ENCODE results near the gene FXR2.
A peak's percentile ranks its signal among the peaks of the same experiment; 100 is the strongest.
"Not testable (repeated sequence)": the region's sequence is repeated elsewhere in the genome, so short reads cannot be mapped to it uniquely, and the experiment has no call there.

The FXR2 gene

DNA sequence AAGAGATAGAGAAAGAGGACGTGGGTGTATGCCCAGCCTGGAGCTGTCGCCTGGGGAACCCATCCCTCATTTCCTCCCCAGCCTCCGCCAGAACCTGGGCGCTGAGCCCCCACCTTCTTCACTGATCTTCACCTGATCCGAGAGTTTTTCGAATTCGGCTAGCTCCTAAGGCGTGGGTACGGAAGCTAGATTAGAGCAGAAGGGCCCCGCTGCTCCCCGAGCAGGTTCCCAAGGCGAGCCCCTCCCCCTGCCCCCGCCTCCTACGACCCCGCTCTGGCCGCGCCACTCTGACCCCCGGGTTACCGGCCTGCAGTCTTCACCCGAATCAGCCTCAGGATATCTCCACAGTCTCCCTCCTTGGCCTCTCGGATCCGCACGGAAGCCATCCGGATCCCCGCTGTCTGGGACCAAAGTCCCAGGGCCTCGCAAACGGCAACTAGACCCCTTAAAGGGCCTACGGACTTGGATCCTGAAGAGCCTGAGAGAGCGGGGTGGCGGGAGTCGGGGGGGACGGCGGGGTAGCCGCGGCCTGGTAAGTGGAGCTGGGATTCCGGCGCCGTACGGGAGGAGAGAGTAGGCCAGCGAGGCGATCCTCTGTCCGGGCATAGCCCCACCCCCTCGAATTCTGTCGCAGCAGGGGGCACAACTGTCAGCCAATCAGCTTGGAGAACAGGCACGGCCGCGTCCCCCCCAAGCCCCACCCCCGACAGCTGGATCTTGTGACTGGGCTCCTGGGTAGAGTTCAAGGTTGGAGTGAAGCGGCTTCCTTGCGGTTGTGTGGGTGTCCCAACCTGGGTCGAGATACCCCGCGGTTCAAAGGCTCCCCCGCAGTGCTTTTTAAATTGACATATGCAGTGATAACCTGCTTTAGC is 12.8 kb upstream of the FXR2 start, which contains the start of gene SAT2:
Gene SAT2 (minus strand): TSS at position 572 of the 872 bp plus-strand sequence. CDS start 186 bp downstream, at position 386.
- DNase-seq (ENCODE audit: low read depth), result peak; percentile 93

DNA sequence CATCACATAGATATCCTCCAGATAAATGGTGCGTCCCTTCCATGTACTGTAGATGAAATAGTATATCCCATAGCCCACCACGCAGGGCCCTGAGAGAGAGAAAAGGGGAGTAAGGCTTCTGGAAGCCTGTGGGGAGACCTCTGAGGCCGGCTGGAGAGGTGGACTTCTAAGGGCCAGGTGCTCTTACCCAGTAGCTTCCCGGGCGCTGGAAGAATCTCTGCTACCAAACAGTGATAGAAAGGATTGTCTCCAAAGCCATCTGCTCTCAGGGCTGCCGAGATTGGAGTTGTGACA is 12.2 kb upstream of the FXR2 start:
- peak; percentile 11 for DNase-seq (ENCODE audit: low read depth)

DNA sequence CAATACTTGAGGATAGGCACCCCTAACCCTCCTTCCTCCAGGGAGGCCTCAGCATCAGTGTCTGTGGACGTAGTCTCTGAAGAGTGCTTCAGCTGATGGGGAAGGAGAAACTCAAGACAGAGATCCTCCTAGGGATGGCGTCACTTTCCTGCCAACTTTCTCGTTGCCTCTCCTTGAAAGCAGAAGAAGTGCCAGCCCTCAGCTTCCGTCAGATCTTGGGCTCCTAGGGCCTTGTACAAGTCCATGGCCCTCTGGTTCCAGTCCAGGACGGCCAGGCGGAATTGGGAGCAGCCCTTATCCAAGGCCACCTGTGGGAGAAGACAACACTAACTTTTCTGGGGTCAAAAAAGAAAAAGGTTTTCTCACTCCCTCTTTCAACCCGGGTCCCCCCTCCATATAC is 11.6 kb upstream of the FXR2 start:
- no peak for DNase-seq (ENCODE audit: low read depth)

DNA sequence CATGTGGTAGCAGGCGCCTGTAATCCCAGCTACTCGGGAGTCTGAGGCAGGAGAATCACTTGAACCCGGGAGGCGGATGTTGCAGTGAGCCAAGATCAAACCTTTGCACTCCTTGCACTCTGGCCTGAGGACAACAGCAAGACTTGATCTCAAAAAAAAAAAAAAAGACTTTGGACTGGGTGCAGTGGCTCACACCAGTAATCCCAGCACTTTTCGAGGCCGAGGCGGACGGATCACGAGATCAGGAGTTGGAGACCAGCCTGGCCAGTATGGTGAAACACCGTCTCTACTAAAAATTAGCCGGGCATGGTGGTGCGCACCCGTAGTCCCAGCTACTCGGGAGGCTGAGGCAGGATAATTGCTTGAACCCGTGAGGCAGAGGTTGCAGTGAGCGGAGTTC is 11.1 kb upstream of the FXR2 start:
- not testable (repeated sequence) for DNase-seq (ENCODE audit: low read depth)

DNA sequence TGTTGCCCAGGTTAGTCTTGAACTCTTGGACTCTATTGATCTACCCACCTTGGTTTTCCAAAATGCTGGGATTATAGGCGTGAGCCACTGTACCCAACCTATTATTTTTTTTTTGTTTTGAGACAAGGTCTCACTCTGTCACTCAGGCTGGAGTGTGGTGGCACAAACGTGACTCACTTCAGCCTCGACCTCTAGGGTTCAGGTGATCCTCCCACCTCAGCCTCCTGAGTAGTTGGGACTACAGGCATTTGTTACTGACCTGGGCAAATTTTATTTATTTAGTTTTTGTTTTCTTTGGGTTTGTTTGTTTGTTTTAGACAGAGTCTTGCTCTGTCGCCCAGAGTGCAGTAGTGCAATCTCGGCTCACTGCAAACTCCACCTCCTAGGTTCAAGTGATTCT is 9.0 kb upstream of the FXR2 start:
- no peak for DNase-seq (ENCODE audit: low read depth)

DNA sequence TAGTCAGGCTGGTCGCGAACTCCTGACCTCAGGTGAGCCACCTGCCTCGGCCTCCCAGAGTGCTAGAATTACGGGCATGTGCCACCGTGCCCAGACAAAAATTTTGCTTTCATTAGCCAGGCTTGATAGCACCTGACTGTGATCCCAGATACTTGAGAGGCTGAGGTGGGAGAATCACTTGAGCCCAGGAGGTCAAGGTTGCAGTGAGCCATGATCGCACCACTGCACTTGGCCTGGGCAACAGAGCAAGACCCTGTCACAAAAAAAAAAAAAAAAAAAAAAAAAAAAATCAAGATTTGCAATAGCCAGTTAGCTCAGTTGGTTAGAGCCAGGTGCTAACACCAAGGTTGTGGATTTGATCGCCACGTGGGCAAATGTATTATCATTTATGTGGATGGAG is 6.1 kb upstream of the FXR2 start:
- no peak for DNase-seq (ENCODE audit: low read depth)

DNA sequence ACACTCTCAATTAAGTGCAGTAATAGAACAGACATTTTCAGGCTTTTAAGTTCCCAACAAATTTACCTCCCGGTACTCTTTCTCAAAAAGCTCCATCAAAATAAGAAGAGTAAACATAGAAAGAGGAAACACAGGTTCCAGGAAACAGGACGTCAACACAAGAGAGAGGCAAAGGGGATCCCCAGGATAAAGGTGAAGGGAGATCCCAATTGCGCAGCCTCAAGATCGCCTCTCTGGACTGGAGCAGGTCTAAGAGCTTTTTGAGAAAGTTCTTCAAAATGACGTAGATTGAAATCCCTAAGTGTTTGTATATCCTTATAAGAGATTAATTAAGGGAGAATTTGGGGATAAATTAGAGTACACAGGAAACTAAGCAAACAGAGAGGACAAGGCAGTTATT is 3.9 kb upstream of the FXR2 start:
- DNase-seq (ENCODE audit: low read depth), result no peak

DNA sequence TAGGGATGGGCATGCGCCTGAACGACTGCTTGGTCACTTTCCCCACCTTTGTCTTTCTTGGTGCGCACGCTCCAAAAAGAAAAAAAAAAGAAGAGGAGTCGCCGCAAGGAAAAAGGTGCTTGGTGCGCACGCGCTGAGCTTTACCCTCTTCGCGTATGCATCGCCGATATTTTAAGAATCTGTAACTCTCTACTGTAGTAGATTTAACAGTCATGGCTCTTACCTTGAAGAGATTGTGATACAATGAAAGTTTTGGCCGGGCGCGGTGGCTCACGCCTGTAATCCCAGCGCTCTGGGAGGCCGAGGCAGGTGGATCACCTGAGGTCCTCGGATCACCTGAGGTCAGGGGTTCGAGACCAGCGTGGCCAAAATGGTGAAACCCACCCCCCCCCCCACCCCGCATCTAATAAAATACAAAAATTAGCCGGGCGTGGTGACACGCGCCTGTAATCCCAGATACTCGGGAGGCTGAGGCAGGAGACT is 609 bp upstream of the FXR2 start:
- DNase-seq (ENCODE audit: low read depth), result no peak

DNA sequence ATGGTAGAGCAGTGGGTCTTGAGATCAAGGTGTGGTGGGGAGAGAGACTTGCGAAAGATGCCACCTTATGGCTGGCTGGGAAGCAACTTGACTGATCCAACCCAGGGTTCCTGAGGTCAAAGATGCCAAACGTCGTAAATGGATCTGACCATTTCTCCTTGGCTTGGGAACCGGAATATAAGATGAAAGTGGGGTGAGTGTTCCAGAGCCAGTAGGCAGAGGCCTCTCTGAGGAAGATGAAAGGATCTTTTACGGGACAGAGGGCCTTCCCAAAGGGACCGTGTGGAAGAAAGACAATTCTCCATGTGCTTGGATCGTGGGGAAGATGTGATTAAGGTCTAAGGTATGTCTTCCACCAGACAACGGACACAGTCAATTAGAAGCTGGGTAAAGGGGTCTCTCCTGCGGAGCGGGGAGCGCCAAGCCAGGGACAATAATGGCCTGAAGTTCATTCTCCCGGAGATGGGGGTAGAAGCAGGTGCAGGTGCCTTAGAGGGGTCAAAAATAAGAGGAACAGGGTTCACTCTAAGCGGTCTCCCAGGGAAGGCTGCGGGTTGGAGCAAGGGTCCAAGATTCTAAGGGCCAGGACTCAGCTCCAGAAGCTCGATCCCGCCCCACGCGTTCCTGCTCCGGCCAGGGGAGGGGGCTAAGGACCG is 800 bp downstream of the FXR2 start:
- DNase-seq (ENCODE audit: low read depth), result peak; percentile 14

DNA sequence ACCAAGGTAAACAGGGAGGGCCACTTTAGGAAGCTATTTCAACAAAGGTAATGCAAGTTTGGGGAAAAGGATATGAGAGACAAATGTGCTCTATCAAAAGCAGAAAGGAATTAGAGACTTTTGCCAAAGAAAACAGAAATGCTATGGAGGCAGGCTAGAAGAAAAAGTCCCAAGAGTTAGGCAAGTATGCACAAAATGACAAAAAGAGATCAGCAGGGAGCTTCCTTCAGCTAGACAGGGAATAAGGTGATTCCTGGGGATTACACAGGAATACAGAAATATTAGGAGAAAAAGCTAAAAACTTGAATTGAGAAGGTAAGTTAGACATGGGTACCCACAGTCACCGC is 2.4 kb downstream of the FXR2 start:
- DNase-seq (ENCODE audit: low read depth), result no peak

DNA sequence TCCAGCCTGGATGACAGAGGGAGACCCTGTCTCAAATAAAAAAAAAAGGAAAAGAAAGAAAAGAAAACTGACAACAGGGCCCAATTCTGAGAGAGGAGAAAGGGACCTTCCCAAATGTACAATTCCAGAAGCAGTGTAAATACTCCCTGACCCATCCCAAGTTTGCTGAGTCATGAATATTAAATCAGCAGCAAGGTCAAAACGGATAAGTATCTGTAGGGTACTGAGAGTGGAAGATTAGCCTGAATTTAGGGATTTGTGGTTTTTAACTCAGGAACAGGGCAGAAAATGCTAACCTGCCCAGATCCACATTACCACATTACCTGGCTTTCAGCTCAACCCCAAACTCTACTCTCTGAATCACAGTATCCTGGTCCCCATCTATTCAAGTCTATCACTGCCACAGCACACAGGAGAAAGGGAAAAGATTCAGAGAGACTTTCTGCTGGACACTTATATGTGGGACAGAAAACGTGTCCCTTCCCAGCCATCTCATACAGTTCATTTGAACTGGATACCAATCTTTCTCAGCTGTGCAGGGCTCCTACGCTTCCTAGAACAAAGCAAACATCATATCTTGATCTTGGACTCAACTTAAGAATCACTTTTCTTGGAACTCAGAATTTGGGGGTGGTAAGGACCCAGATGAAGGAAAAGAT is 2.9 kb downstream of the FXR2 start:
- DNase-seq (ENCODE audit: low read depth), result no peak

DNA sequence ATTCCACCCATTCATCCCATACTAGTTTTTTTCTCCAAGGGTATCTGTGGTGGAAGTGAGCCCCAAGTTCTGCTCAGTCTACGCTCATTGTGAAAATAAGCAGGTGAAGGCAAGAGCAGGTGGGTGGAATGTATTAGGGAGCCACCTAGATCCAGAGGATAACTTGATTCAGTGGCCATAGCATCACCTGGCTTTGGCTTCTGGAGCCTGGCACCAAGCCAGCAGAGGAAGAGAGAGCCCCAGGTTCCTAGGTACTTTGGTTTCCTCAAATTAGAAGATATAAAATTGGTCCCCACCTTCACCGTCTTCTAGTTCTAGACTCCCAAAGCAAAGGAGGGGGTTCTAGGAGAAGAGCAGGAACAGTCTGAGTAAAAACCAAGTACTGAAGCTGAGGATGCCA is 4.1 kb downstream of the FXR2 start:
- DNase-seq (ENCODE audit: low read depth), result no peak

DNA sequence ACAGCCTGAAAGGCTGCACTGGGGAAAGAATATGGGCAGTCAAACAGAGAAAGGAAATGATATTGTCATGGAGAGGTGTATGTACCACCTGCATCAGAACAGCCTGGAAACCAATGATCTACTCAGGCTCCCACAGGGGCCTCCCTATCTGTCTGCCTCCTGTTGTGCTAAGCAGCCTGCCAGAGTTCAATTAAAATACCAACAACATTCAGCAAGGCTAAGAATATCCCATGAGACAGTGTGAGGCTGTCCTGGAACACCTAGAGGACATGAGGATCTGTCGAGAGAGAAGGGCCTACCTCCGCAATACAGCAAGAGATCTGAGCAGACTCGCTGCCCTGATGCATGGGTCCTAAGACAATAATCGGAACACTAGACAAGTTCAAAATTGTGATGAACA is 8.4 kb downstream of the FXR2 start:
- no peak for DNase-seq (ENCODE audit: low read depth)

DNA sequence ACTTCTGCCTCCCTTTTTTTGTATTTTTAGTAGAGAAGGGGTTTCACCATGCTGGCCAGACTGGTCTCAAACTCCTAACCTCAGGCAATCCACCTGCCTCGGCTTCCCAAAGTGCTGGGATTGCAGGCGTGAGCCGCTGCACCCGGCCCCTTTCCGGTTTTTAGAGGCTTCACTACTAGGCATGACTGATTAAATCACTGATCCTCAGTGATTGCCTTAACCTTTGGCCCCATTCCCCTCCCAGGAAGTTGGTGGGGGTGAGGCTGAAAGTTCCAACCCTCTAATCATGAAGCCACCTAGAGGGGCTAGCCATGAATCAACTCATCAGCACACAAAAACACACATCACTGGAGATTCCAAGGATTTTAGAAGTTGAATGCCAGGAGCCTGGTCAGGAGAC is 17.1 kb downstream of the FXR2 start:
- DNase-seq (ENCODE audit: low read depth), result not testable (repeated sequence)

DNA sequence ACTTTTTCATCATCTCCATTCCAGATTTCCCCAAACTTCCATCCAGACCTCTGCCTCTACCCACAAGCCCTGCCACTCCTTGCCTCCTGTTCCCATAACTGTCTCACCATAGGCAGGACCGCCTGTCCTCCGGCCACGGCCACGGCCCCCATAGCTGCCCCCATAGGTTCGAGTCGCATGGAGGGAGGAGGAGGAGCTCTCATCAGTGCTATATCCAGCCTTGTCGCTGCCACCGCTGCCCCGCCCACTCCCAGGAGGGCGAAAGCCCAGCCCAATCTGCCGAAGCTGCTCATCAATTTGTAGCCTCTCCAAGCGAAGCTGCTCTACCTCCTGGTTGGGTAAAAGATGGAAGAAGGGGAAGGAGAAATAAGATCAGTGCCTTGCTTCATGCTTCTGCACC is 21.4 kb downstream of the FXR2 start:
- DNase-seq (ENCODE audit: low read depth), result no peak

DNA sequence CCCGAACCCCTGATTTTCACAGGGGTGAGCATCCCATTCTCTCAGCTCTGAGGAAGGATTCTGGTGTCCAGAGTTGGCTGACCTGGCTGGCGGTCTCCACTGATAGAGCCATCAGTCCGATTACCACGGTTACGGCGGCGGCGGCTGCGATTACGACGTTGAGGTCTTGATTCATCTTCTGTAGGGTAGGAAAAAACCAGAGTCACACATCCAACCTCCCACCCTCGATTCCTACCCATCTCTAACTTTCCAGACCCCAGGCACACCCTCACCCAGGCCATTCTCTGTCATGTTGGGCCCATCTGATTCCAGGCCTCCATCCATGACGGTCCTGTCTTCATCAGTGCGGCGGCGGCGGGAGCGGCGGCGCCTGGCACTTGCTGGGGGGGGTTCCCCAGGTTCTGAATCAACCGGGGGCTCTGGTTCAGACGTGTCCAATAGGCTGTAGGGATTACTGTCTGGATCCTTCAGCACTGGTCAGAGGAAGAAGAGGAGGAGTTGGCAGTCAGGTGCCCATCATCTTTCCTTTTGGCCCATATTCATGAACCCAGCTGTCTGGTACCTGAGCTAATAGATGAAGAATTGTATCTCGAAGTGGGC is 22.2 kb downstream of the FXR2 start:
- DNase-seq (ENCODE audit: low read depth), result no peak

DNA sequence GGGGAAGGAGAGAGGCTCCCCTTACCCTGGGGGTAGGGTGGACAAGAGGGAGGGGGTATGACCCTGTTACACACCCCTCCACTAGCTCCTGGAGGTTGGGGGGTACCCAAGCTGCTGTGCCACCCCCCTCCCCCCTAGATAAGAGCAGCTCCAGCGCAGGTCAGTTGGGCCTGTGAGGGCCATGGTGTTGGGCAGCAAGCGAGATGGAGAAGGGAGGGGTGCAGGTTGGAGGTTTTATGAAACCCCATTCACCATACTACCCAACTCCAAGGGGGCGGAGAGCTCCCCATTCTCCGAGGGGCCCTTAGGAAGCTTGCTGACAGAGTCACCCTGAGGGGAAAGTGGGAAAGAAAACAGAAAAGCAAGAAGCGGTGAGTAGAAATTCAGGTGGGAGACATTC is 23.1 kb downstream of the FXR2 start:
- no peak for DNase-seq (ENCODE audit: low read depth)

DNA sequence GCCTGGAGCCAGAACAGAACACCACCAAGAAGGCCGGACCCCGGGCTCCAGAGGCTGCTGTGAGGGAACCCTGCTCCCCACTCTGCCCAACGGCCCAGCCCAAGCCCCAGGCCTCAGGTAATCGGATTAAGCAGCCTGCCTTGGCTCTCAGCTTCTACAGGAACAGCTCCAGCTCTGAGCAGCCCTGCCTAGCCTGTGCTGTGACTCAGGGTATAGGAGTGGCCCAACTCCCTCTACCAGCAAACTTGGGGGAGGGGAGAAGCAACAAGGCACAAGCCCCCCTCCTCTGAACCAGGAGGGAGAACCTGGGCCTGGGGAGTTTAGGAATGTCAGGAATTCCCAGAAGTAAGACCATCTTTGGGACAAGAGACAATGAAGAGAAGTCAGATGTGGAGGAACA is 24.0 kb downstream of the FXR2 start:
- DNase-seq (ENCODE audit: low read depth), result no peak

DNA sequence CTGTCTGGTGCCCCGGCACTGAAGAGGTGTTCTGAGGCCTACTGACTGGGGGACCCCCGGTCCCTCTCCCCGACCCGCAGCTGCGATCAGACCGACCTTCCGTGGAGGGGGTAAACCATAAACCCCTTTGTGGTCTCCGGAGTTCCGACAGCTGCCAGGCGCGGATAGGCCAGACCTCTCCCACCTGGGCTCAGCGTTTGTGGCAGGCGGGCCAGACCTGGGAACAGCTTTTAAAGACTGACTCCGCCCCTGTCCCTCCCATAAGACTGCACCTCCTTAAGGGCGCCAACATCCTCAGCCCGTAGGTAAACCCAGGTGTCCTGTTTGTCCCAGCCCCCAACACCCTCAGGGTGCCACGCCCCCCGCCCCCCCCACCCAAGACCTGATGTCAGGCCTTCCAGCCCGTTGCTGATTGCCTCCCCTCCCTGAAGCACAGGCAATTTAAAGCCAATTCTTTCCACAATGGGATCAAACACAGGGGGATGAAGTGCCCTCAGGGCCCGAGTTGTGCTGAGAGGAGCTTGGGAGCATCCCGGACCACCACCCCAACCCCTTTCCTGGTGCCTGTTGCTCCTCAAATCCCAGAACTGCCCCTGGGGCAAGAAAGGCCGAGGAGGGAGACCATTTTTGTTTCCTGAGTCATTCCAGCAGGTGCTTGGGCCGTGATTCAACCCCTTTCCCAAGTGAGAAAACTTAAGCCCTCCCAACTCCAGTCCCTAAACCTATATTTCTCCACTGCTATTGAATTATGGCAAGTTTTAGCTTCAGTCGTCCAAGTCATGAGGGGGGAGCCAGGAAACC is 24.6 kb downstream of the FXR2 start, which contains the start of gene SOX15:
Gene SOX15 (minus strand): TSS at position 204 of the 801 bp plus-strand sequence. CDS start 418 bp downstream, outside the sequence.
- DNase-seq (ENCODE audit: low read depth), result no peak

DNA sequence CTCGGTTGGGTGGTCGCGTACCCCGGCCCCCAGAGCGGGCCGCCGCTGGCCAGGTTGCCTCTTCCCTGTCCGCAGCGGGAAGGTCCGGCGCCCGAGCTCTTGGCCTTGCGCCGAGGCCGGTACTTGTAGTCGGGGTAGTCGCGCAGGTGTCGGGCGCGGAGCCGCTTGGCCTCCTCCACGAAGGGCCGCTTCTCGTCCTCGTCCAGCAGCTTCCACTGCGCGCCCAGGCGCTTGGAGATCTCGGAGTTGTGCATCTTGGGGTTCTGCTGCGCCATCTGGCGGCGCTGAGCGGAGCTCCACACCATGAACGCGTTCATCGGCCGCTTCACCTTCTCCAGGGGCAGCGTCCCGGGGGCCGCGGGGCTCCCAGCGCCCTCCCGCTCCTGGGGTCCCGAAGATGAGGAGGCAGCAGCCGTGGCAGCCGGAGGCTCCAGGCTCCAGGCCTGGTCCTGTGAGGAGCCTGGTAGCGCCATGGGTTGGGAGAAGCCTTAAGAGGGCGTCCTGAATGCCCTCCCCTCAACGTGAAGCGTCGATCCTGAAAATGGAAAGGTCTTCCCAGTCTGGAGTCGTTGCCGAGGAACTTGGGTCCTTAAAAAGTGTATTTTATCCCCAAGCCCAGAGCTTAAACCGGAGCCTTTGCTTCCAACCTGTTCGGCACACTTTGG is 25.4 kb downstream of the FXR2 start:
- DNase-seq (ENCODE audit: low read depth), result peak; percentile 60

DNA sequence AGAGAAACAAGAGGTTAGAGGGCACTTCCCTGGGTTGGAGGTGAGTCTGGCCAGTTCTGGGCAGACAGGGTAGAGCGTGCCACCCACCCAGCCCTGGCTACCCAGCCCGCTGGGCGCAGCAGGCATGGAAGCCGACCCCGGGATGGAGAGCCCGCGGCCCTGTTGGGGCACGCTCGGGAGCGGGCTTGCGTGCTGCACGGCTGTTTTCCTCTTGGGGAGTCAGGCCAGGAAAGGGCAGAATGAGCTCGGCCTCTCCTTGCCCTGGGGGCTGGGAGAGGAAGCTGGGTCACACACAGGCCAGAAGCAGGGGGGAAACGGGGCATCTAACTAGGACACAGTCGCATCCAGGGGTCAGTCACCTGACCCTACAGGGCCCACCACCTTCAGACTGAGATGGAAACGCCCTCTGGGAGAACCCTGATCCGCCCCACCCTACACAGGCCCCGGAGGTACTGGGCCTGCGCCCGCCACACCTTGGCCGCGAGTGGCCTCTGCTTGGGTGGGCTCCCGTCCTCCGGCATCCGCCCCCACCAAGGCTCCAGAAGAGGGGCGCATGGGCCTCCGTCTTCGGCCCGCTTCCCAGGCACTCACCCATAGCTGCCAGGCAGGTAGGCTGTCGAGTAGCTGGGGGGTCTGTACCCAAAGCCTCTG is 26.0 kb downstream of the FXR2 start:
- DNase-seq (ENCODE audit: low read depth), result no peak

Measured in GM04504 (cell line).